ENCODE results near the gene PPP1R15B.

DNA sequence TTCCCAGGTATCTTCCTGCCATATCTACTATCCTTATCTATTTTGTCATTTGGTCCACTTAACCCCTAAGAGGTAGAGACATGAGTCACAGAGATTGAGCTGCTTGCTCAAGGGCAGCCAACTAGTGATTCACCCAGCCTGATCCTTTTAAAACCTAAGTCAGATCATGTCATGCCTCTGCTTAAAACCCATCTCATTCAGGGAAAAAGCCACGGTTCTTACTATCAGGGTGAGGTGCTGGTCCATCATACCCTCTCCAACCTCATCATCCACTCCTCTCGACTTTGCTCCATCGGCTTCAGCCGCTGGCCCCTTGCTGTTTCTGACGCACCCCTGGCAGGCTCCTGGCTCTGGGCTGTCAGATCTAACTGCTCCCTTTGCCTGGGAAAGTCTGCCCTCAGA, 14.4 kb upstream of the PPP1R15B start:
- TF ChIP-seq, protein P1, sequence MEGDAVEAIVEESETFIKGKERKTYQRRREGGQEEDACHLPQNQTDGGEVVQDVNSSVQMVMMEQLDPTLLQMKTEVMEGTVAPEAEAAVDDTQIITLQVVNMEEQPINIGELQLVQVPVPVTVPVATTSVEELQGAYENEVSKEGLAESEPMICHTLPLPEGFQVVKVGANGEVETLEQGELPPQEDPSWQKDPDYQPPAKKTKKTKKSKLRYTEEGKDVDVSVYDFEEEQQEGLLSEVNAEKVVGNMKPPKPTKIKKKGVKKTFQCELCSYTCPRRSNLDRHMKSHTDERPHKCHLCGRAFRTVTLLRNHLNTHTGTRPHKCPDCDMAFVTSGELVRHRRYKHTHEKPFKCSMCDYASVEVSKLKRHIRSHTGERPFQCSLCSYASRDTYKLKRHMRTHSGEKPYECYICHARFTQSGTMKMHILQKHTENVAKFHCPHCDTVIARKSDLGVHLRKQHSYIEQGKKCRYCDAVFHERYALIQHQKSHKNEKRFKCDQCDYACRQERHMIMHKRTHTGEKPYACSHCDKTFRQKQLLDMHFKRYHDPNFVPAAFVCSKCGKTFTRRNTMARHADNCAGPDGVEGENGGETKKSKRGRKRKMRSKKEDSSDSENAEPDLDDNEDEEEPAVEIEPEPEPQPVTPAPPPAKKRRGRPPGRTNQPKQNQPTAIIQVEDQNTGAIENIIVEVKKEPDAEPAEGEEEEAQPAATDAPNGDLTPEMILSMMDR (IDR thresholded peaks at IDR 0.05; ENCODE audit: insufficient read depth, low read length, poor library complexity, severe bottlenecking), result no peak
- no peak for TF ChIP-seq EZH2phosphoT487 (conservative IDR thresholded peaks at IDR 0.05; ENCODE audit: low read length)

All from SU-DHL-6 (cell line).